HUES48 (cell line): Measurements from ENCODE around the gene SNX21.
"Not testable (repeated sequence)": the region's sequence is repeated elsewhere in the genome, so short reads cannot be mapped to it uniquely, and the experiment has no call there.

Experiments
- H3K27ac ChIP-seq: one replicate; pipeline ENCODE4 v1.7.0; 2013; ENCODE audit warnings: low read depth, low read length, inconsistent platforms
- H3K27me3 ChIP-seq: 2 replicates; pipeline ENCODE4 v1.6.1; 2013; ENCODE audit warnings: mild to moderate bottlenecking, low read length; ENCODE audit not compliant: control insufficient read depth, insufficient read depth
- H3K36me3 ChIP-seq: 2 replicates; pipeline ENCODE4 v1.6.1; 2013; ENCODE audit warnings: low read length; ENCODE audit not compliant: control insufficient read depth, insufficient read depth
- H3K4me1 ChIP-seq: 2 replicates; pipeline ENCODE4 v1.6.1; 2013; ENCODE audit warnings: mild to moderate bottlenecking, low read length; ENCODE audit not compliant: control insufficient read depth, insufficient read depth
- H3K4me3 ChIP-seq: 2 replicates; pipeline ENCODE4 v1.5.1; 2013; ENCODE audit warnings: mild to moderate bottlenecking, low read depth, low read length
- H3K9ac ChIP-seq: 2 replicates; pipeline ENCODE4 v1.6.1; 2013; ENCODE audit warnings: mild to moderate bottlenecking, low read depth, low read length, moderate library complexity
- H3K9me3 ChIP-seq: 2 replicates; pipeline ENCODE4 v1.6.1; 2013; ENCODE audit warnings: low read length; ENCODE audit not compliant: control insufficient read depth, insufficient read depth

Gene SNX21

GRCh38 chr20:45867136-45867818, 33.7 kb downstream of the SNX21 start:
- Histone ChIP-seq H3K27me3 (no peaks in the 10 kb centered on the region), H3K27ac (no peak overlapping the region), H3K36me3 (no peaks in the 10 kb centered on the region), H3K9me3 (no peaks in the 10 kb centered on the region), H3K4me1 (no peaks in the 10 kb centered on the region), H3K4me3 (no peak overlapping the region), H3K9ac (no peak overlapping the region)

DNA sequence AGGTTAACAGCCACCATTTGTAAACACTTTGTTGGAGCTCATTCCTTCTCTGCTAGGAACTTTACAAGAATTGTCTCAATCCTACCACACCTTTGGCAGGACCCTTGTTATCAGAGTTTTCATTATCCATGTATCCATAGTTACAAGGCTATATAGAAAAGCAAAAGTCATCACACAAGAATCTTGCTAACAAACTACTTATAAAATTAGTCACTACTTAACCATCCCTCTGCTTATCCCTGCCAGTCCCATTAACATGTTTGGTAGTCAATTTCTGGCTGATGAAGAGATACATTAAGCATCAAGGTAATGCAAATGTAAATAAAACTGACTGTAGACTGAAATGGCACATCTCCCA, 34.2 kb downstream of the SNX21 start:
- H3K27me3 ChIP-seq = no peaks in the 10 kb centered on the region
- no peak overlapping the region for H3K4me3 ChIP-seq
- H3K36me3 ChIP-seq = no peaks in the 10 kb centered on the region
- H3K9ac ChIP-seq = no peak overlapping the region
- no peak overlapping the region for H3K27ac ChIP-seq
- H3K9me3 ChIP-seq = no peaks in the 10 kb centered on the region
- H3K4me1 ChIP-seq = no peaks in the 10 kb centered on the region

DNA sequence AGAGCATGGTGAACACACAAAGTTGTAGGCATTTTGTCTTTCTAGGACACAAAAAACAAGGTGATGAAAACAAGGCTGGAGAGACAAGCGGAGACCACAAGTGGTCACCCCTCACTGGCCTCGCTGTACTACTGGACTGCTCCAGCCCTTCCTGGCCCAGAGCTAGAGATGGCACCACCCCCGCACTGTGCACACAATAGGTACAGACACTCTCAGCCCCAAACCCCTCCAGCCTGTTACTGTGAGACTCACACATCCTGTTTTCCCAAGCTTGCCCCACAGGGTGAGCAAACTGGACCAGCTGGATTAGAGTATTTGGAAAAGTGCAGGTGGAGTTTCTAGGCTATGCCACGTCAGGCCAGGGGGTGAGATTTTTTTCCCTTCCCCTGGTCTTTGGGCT, 39.0 kb downstream of the SNX21 start:
- Histone ChIP-seq H3K4me1 (no peaks in the 10 kb centered on the region), H3K27ac (no peak overlapping the region), H3K36me3 (peaks cover 11% of the 10 kb centered on the region), H3K27me3 (no peaks in the 10 kb centered on the region), H3K9me3 (no peaks in the 10 kb centered on the region), H3K9ac (no peak overlapping the region), H3K4me3 (no peak overlapping the region)

GRCh38 chr20:45873409-45874103, 40.0 kb downstream of the SNX21 start:
- Histone ChIP-seq H3K4me3 (no peak overlapping the region), H3K27ac (no peak overlapping the region), H3K36me3 (peaks cover 19% of the 10 kb centered on the region), H3K9ac (no peak overlapping the region), H3K9me3 (no peaks in the 10 kb centered on the region), H3K4me1 (no peaks in the 10 kb centered on the region), H3K27me3 (no peaks in the 10 kb centered on the region)

DNA sequence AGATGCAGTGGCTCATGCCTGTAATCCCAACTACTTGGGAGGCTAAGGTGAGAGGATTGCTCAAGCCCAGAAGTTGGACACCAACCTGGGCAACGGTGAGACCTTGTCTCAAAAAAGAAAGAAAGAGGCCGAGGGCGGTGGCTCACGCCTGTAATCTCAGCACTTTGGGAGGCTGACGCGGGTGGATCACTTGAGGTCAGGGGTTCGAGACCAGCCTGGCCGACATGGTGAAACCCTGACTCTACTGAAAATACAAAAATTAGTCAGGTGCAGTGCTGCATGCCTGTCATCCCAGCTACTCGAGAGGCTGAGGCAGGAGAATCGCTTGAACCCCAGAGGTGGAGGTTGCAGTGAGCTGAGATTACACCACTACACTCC, 40.5 kb downstream of the SNX21 start:
- peaks cover 19% of the 10 kb centered on the region for H3K36me3 ChIP-seq
- not testable (repeated sequence) for H3K27ac ChIP-seq, H3K4me1 ChIP-seq, H3K9ac ChIP-seq, H3K9me3 ChIP-seq, H3K27me3 ChIP-seq, H3K4me3 ChIP-seq

- H3K4me1 ChIP-seq = no peaks in the 10 kb centered on the region
- peaks cover 19% of the 10 kb centered on the region for H3K36me3 ChIP-seq
- H3K9ac ChIP-seq = no peak overlapping the region
- no peaks in the 10 kb centered on the region for H3K27me3 ChIP-seq
- no peak overlapping the region for H3K27ac ChIP-seq
- no peaks in the 10 kb centered on the region for H3K9me3 ChIP-seq
- H3K4me3 ChIP-seq = no peak overlapping the region
Observed at GRCh38 chr20:45874576-45874975, 41.0 kb downstream of the SNX21 start.

DNA sequence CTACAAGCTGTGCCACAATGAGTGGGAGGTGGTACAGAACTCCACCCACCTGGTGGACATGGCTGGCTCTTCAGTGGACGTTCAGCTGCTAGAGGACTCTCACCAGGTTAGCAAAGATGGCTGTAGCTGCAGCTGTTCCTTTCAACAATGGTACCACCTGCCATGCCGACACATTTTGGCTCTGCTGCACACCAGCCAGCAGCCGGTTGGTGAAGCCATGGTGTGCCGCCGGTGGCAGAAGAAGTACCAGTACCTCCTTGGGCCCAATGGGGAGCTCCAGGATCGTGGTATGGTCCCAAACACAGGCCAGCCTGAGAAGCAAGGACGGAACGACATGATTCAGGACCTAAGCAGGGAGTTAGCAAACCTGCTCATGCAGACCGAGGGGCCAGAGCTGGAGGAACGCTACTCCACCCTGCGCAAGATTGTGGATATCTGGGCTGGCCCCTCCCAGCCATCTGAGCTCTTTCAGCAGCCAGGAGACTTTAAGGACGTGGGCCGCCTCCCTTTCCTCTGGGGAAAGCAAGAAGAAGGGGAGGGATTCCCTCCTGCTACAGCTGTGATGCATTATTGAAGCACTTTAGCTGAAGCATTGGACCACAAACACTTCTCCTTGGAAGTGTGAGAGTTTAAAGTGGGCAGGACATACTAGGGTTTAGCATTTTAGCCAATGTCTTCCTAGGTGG, 44.6 kb downstream of the SNX21 start:
- H3K27ac ChIP-seq = no peak overlapping the region
- peaks cover 30% of the 10 kb centered on the region for H3K36me3 ChIP-seq
- no peaks in the 10 kb centered on the region for H3K4me1 ChIP-seq
- H3K9me3 ChIP-seq = no peaks in the 10 kb centered on the region
- H3K27me3 ChIP-seq = no peaks in the 10 kb centered on the region
- H3K4me3 ChIP-seq = no peak overlapping the region
- H3K9ac ChIP-seq = no peak overlapping the region

DNA sequence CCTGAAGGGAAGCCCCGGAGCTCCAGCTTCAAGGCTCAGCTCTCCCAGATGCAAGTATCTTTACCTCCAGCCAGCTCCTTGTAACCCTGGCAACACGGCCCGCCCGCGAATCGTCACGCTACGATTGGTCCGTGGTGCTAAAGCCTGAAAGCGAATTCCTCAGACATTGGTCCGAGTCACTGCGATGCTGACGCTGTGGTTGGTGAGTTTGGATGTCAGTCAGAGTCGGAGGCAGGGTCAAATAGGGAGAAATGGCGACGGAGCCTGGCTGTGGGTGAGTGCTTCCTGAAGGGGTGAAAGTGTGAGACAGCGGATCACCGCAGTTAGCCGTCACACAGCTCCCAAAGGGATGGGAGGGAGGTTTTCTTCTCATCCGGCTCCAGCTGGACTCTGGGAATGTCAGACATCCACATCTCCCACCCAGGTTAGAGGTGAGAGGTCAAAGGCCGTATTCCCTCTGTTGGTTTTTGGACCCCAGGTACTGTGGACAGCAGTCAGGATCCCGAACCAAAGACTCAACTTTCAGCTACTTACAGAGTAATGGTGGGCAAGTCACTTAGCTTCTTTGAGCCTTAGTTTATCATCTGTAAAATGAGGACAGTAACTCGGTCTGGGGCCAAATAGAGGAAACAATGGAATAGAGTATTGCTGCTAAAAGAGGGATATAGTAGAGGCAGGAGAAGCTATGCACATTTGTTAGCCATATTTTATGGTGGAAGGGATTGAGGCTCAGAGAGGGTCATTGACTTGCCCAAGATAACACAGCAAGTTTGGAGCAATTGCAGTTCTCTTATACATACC, 47.6 kb downstream of the SNX21 start, which contains the start of gene ZSWIM1:
Gene ZSWIM1, plus strand, starts transcription at position 240 of the 801 bp plus-strand sequence. CDS start 1,366 bp downstream, outside the sequence.
- Histone ChIP-seq H3K9ac (peak within 1 kb of the TSS; percentile 66), H3K27ac (peak within 1 kb of the TSS; percentile 85), H3K27me3 (no peaks in the 10 kb centered on the region), H3K36me3 (peaks cover 44% of the 10 kb centered on the region), H3K4me1 (no peaks in the 10 kb centered on the region), H3K9me3 (no peaks in the 10 kb centered on the region), H3K4me3 (peak within 1 kb of the TSS; percentile 88)

DNA sequence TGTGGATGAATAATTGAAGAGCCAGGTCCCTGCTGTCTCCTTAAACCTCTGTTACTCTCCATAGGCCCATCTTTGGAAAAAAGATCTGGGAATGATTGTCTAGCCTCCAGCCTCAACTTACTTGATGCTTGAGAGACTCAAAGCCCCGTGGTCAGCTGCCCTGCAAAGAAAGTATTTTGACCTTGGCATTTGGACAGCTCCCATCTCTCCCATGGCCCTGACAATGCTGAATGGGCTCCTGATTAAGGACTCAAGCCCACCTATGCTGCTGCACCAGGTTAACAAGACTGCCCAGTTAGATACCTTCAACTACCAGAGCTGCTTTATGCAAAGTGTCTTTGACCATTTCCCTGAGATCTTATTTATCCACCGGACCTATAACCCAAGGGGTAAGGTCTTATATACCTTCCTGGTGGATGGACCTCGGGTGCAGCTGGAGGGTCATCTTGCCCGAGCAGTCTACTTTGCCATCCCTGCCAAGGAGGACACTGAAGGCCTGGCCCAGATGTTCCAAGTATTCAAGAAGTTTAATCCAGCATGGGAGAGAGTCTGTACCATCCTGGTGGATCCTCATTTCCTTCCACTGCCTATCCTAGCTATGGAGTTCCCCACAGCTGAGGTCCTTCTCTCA, 49.0 kb downstream of the SNX21 start:
- no peaks in the 10 kb centered on the region for H3K4me1 ChIP-seq
- H3K9me3 ChIP-seq = no peaks in the 10 kb centered on the region
- peaks cover 37% of the 10 kb centered on the region for H3K36me3 ChIP-seq
- H3K4me3 ChIP-seq = no peak overlapping the region
- no peak overlapping the region for H3K27ac ChIP-seq
- H3K27me3 ChIP-seq = no peaks in the 10 kb centered on the region
- H3K9ac ChIP-seq = no peak overlapping the region

GRCh38 chr20:45883100-45883469, 49.5 kb downstream of the SNX21 start:
- Histone ChIP-seq H3K9me3 (no peaks in the 10 kb centered on the region), H3K4me3 (no peak overlapping the region), H3K27ac (no peak overlapping the region), H3K9ac (no peak overlapping the region), H3K36me3 (peaks cover 35% of the 10 kb centered on the region), H3K27me3 (no peaks in the 10 kb centered on the region), H3K4me1 (no peaks in the 10 kb centered on the region)
